ENCODE results near the gene C19orf47.
"Not testable (repeated sequence)": the region's sequence is repeated elsewhere in the genome, so short reads cannot be mapped to it uniquely, and the experiment has no call there.

Gene C19orf47

GRCh38 chr19:40376286-40376862 is 28.2 kb upstream of the C19orf47 start:
- DNase-seq (ENCODE audit: low spot score), result no peak

- DNase-seq (ENCODE audit: low spot score), result no peak
Observed at GRCh38 chr19:40374084-40374483, 25.9 kb upstream of the C19orf47 start.

- DNase-seq (ENCODE audit: low spot score), result no peak
Observed at GRCh38 chr19:40371802-40372122, 23.6 kb upstream of the C19orf47 start.

- DNase-seq (ENCODE audit: low spot score), result no peak
Observed at GRCh38 chr19:40370997-40371801, 23.0 kb upstream of the C19orf47 start.

- DNase-seq (ENCODE audit: low spot score), result not testable (repeated sequence)
Observed at GRCh38 chr19:40370253-40370652, 22.1 kb upstream of the C19orf47 start.

- no peak for DNase-seq (ENCODE audit: low spot score)
Observed at GRCh38 chr19:40369797-40370196, 21.6 kb upstream of the C19orf47 start.

GRCh38 chr19:40367577-40368434 is 19.6 kb upstream of the C19orf47 start:
- no peak for DNase-seq (ENCODE audit: low spot score)

- peak; percentile 76 for DNase-seq (ENCODE audit: low spot score)
Observed at GRCh38 chr19:40366697-40367561, 18.7 kb upstream of the C19orf47 start.

- DNase-seq (ENCODE audit: low spot score), result peak; percentile 68
Observed at GRCh38 chr19:40365613-40366401, 17.6 kb upstream of the C19orf47 start.

GRCh38 chr19:40365010-40365409 is 16.8 kb upstream of the C19orf47 start:
- no peak for DNase-seq (ENCODE audit: low spot score)

- no peak for DNase-seq (ENCODE audit: low spot score)
Observed at GRCh38 chr19:40363069-40363468, 14.9 kb upstream of the C19orf47 start.

- no peak for DNase-seq (ENCODE audit: low spot score)
Observed at GRCh38 chr19:40362160-40362559, 14.0 kb upstream of the C19orf47 start.

GRCh38 chr19:40360708-40361241 is 12.6 kb upstream of the C19orf47 start:
- no peak for DNase-seq (ENCODE audit: low spot score)

- no peak for DNase-seq (ENCODE audit: low spot score)
Observed at GRCh38 chr19:40360020-40360707, 12.0 kb upstream of the C19orf47 start.

- DNase-seq (ENCODE audit: low spot score), result no peak
Observed at GRCh38 chr19:40358773-40359172, 10.6 kb upstream of the C19orf47 start.

- no peak for DNase-seq (ENCODE audit: low spot score)
Observed at GRCh38 chr19:40357640-40358039, 9.4 kb upstream of the C19orf47 start.

- no peak for DNase-seq (ENCODE audit: low spot score)
Observed at GRCh38 chr19:40356681-40357595, 8.7 kb upstream of the C19orf47 start.

GRCh38 chr19:40355975-40356680 is 7.9 kb upstream of the C19orf47 start:
- no peak for DNase-seq (ENCODE audit: low spot score)

Measured in putamen (tissue), 1 donor.